SK-N-SH (cell line): ENCODE results near the gene KIF16B. TPM values are rescaled to one million over a fixed set of nuclear protein-coding genes. Genes with fewer than 3 reads are reported as not detected.

Experiments used
- CTCF ChIA-PET: fragments of 300-600, 350-600 bp; formaldehyde crosslinking; extraction: SDS; loops from one replicate; lab custom pipeline; 2021; lab: Yijun Ruan, JAX
- POLR2A ChIA-PET: fragments of 350-600 bp; sonication (Branson Sonifier 250); formaldehyde crosslinking; extraction: SDS; loops from one replicate; lab custom pipeline; 2020; ENCODE audit warnings: antibody characterized with exemption, inconsistent platforms; lab: Yijun Ruan, JAX
- DNase-seq: peaks from one replicate; pipeline ENCODE4 v3.0.0; 2012
- H2AFZ ChIP-seq: fragments of 200-600 bp; sonication (generic); 2 replicates; pipeline ENCODE4 v1.8.1; 2016; ENCODE audit warnings: antibody characterized with exemption, mild to moderate bottlenecking, low read depth
- H3F3A ChIP-seq: fragments of 200-600 bp; sonication (generic); replicated peaks from 2 replicates; pipeline ENCODE3; 2016; ENCODE audit warnings: antibody characterized with exemption, mild to moderate bottlenecking; ENCODE audit not compliant: insufficient read depth
- H3K27ac ChIP-seq, 2 experiments: fragments of 200-500 bp in 1 of 2; fragments of 200-600 bp in 1 of 2; sonication (Bioruptor generic) in 1 of 2; sonication (generic), shearing (Covaris generic) in 1 of 2; 2 replicates each; pipeline versions ENCODE4 v1.5.1 to v1.6.1; 2014 to 2016; ENCODE audit warnings: low read depth in 2 of 2, inconsistent platforms in 1 of 2, low read length in 1 of 2, mild to moderate bottlenecking in 1 of 2, mixed read lengths in 1 of 2
- H3K27me3 ChIP-seq: fragments of 200-600 bp; sonication (generic), shearing (Covaris generic); 2 replicates; pipeline ENCODE4 v1.6.1; 2016; ENCODE audit warnings: mixed run types; ENCODE audit not compliant: insufficient read depth
- H3K36me3 ChIP-seq, 2 experiments: fragments of 200-500 bp in 1 of 2; fragments of 200-600 bp in 1 of 2; sonication (Bioruptor generic) in 1 of 2; sonication (generic) in 1 of 2; replicated peaks in 1 of 2; 2 replicates each; pipeline versions ENCODE3 to v1.5.1; 2014 to 2016; ENCODE audit warnings: low read length in 1 of 2, mild to moderate bottlenecking in 1 of 2; ENCODE audit not compliant: insufficient read depth in 2 of 2, control insufficient read depth in 1 of 2
- H3K4me1 ChIP-seq, 2 experiments: fragments of 200-500 bp in 1 of 2; fragments of 200-600 bp in 1 of 2; sonication (Bioruptor generic) in 1 of 2; sonication (generic), shearing (Covaris generic) in 1 of 2; 2 replicates each; pipeline versions ENCODE4 v1.5.1 to v1.6.1; 2014 to 2016; ENCODE audit warnings: low read depth in 1 of 2, low read length in 1 of 2, mixed run types in 1 of 2; ENCODE audit not compliant: insufficient read depth in 2 of 2, control insufficient read depth in 1 of 2
- H3K4me2 ChIP-seq: fragments of 200-600 bp; sonication (generic), shearing (Covaris generic); 2 replicates; pipeline ENCODE4 v1.6.1; 2017; ENCODE audit warnings: mixed run types
- H3K4me3 ChIP-seq, 2 experiments: fragments of 200-500 bp in 1 of 2; fragments of 200-600 bp in 1 of 2; sonication (Bioruptor generic) in 1 of 2; sonication (generic), shearing (Covaris generic) in 1 of 2; 2 replicates each; pipeline versions ENCODE4 v1.5.1 to v1.8.1; 2014 to 2016; ENCODE audit warnings: low read depth in 2 of 2, inconsistent platforms in 1 of 2, low read length in 1 of 2, mild to moderate bottlenecking in 1 of 2, mixed read lengths in 1 of 2, moderate library complexity in 1 of 2
- H3K79me2 ChIP-seq: fragments of 200-600 bp; sonication (generic); 2 replicates; pipeline ENCODE4 v1.8.1; 2017; ENCODE audit warnings: mild to moderate bottlenecking; ENCODE audit not compliant: insufficient read depth
- H3K9ac ChIP-seq: fragments of 200-600 bp; sonication (generic); 2 replicates; pipeline ENCODE4 v1.6.1; 2017; ENCODE audit warnings: mixed run types
- H3K9me2 ChIP-seq: fragments of 200-600 bp; sonication (generic); 2 replicates; pipeline ENCODE4 v1.6.1; 2017; ENCODE audit warnings: mixed run types
- H3K9me3 ChIP-seq: fragments of 200-600 bp; sonication (generic); 2 replicates; pipeline ENCODE4 v1.6.1; 2017; ENCODE audit warnings: mixed run types, mild to moderate bottlenecking, moderate library complexity
- H4K20me1 ChIP-seq: fragments of 200-600 bp; sonication (generic); 2 replicates; pipeline ENCODE4 v1.6.1; 2017; ENCODE audit warnings: mild to moderate bottlenecking, mixed run types; ENCODE audit not compliant: insufficient read depth
- GATA2 ChIP-seq: sonication (generic); formaldehyde crosslinking; IDR thresholded peaks from 2 replicates; pipeline ENCODE4 v1.5.0; 2020; ENCODE audit warnings: mild to moderate bottlenecking, missing genetic modification reagents
- MAX ChIP-seq: IDR thresholded peaks from 2 replicates; pipeline ENCODE4 v1.4.0; 2012; ENCODE audit warnings: low read depth
- NRF1 ChIP-seq: IDR thresholded peaks from 2 replicates; pipeline ENCODE4 v1.6.1; 2012; ENCODE audit warnings: low read depth, mild to moderate bottlenecking, low read length
- RCOR1 ChIP-seq: fragments of 150-350 bp; IDR thresholded peaks from 2 replicates; pipeline ENCODE4 v1.6.1; 2017; ENCODE audit warnings: antibody characterized with exemption, low read length
- WGBS: methylation state at CpG from one replicate; pipeline ENCODE4 v1.1.6; 2017; ENCODE audit warnings: low lambda C conversion rate; 5-methylcytosine and 5-hydroxymethylcytosine counted together
- polyA plus RNA-seq, 3 experiments: library from polyadenylated mRNA; depleted of rRNA; stranded (reverse); fragments of >200 nt; gene quantifications; 2 replicates each; pipeline ENCODE4 v1.2.3, GENCODE V29; 2012
- TF ChIP-seq, protein P1 (sequence below): IDR thresholded peaks from 2 replicates; pipeline ENCODE4 v1.6.1; 2012; ENCODE audit warnings: mild to moderate bottlenecking, low read depth, low read length, moderate library complexity

KIF16B gene
- polyA plus RNA-seq, 1 of the 3 experiments (the other 2 are of a cell fraction), result 3.3 TPM

- POLR2A ChIA-PET, result no interaction called here
- no peak overlapping the region for H2AFZ ChIP-seq
- TF ChIP-seq GATA2 (CRISPR knock-in tag) (no peak), RCOR1 (no peak)
- CTCF ChIA-PET, result no interaction called here
- no peaks in the 10 kb centered on the region for H3K9me3 ChIP-seq
- H3K4me2 ChIP-seq, result no peak overlapping the region
- WGBS, result 43% methylated on average over 6 of the region's 6 CpGs
- H3K9me2 ChIP-seq, result no peaks in the 10 kb centered on the region
- H3K36me3 ChIP-seq, result no peaks in the 10 kb centered on the region
- no peak overlapping the region for H3K4me3 ChIP-seq
- no peak overlapping the region for H3K9ac ChIP-seq
- DNase-seq, result no peak
- H3K27ac ChIP-seq, result no peak overlapping the region
- no peaks in the 10 kb centered on the region for H3F3A ChIP-seq
- H3K4me1 ChIP-seq, result peaks cover 0 to 25% of the 10 kb centered on the region in 2 experiments; a peak in 2 of 4 replicates
- no peaks in the 10 kb centered on the region for H3K27me3 ChIP-seq
- H4K20me1 ChIP-seq, result no peaks in the 10 kb centered on the region
- H3K79me2 ChIP-seq, result no peaks in the 10 kb centered on the region
These were observed 326.4 kb downstream of the KIF16B start for GRCh38 chr20:16246870-16247269.

DNA sequence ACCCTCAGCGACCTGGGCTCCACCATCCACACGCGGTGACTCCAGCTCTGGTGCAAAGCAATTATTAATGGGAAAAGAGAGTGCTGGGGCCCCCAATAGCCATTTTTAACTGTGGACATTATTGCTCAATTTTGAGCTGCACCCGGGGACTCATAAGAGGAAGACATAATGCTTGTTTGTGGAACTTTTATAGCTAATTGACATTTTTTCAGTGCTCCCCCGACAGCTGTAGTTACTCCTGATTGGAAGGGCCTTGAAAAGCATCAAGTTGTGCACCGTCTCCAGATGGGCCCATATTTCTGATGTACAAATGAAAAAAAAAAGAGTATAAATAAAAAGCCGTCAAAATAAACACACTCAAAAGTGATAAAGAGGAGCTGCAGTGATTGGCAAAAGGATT, 327.0 kb downstream of the KIF16B start:
- 57% methylated on average over 7 of the region's 7 CpGs for WGBS
- ChIA-PET POLR2A (no interaction called here), CTCF (no interaction called here)
- no peaks in the 10 kb centered on the region for H3K36me3 ChIP-seq
- H3K4me2 ChIP-seq, result no peak overlapping the region
- no peak overlapping the region for H2AFZ ChIP-seq
- no peaks in the 10 kb centered on the region for H3F3A ChIP-seq
- H3K9me2 ChIP-seq, result no peaks in the 10 kb centered on the region
- TF ChIP-seq NRF1, result no peak
- no peak for TF ChIP-seq MAX
- H3K27me3 ChIP-seq, result no peaks in the 10 kb centered on the region
- DNase-seq, result no peak
- H3K4me1 ChIP-seq, result peaks cover 0 to 28% of the 10 kb centered on the region in 2 experiments; a peak in 2 of 4 replicates
- H3K27ac ChIP-seq, result no peak overlapping the region
- H3K79me2 ChIP-seq, result no peaks in the 10 kb centered on the region
- H4K20me1 ChIP-seq, result no peaks in the 10 kb centered on the region
- H3K9ac ChIP-seq, result no peak overlapping the region
- H3K9me3 ChIP-seq, result no peaks in the 10 kb centered on the region
- no peak overlapping the region for H3K4me3 ChIP-seq

DNA sequence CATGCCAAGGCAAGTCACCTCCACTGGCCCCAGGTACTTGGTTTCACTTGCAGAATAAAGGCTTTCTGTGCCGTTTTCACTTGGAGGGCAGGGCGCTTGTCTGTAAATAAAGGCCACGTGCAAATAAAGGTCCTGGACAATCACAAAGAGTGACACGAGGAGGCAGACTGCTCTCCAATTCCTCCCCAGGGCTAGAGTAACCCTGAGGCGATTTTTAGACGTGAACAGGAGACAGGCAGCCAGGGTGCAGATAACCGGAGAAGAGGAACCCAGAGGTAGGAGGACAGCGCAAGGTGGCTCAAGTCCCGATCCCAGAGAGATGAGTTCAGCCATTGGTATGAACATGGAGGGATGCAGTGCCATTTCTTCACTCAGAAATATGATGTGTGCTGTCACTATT, 327.4 kb downstream of the KIF16B start:
- H3K79me2 ChIP-seq, result no peaks in the 10 kb centered on the region
- no peaks in the 10 kb centered on the region for H3K36me3 ChIP-seq
- 48% methylated on average over 9 of the region's 9 CpGs for WGBS
- DNase-seq, result no peak
- no peak overlapping the region for H3K4me3 ChIP-seq
- TF ChIP-seq, protein P1, sequence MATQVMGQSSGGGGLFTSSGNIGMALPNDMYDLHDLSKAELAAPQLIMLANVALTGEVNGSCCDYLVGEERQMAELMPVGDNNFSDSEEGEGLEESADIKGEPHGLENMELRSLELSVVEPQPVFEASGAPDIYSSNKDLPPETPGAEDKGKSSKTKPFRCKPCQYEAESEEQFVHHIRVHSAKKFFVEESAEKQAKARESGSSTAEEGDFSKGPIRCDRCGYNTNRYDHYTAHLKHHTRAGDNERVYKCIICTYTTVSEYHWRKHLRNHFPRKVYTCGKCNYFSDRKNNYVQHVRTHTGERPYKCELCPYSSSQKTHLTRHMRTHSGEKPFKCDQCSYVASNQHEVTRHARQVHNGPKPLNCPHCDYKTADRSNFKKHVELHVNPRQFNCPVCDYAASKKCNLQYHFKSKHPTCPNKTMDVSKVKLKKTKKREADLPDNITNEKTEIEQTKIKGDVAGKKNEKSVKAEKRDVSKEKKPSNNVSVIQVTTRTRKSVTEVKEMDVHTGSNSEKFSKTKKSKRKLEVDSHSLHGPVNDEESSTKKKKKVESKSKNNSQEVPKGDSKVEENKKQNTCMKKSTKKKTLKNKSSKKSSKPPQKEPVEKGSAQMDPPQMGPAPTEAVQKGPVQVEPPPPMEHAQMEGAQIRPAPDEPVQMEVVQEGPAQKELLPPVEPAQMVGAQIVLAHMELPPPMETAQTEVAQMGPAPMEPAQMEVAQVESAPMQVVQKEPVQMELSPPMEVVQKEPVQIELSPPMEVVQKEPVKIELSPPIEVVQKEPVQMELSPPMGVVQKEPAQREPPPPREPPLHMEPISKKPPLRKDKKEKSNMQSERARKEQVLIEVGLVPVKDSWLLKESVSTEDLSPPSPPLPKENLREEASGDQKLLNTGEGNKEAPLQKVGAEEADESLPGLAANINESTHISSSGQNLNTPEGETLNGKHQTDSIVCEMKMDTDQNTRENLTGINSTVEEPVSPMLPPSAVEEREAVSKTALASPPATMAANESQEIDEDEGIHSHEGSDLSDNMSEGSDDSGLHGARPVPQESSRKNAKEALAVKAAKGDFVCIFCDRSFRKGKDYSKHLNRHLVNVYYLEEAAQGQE, result no peak
- TF ChIP-seq, all 33 proteins: peak for 0
- POLR2A ChIA-PET, result no interaction called here
- H3K27me3 ChIP-seq, result no peaks in the 10 kb centered on the region
- no peak overlapping the region for H3K4me2 ChIP-seq
- no peak overlapping the region for H2AFZ ChIP-seq
- H3K27ac ChIP-seq, result no peak overlapping the region
- no peak overlapping the region for H3K9ac ChIP-seq
- no peaks in the 10 kb centered on the region for H4K20me1 ChIP-seq
- H3K4me1 ChIP-seq, result peaks cover 0 to 28% of the 10 kb centered on the region in 2 experiments; a peak in 2 of 4 replicates
- H3F3A ChIP-seq, result no peaks in the 10 kb centered on the region
- CTCF ChIA-PET, result interaction anchor here (0.6 kb wide), 1 partner anchor 515 kb away, joined by 3 read pairs; no protein-coding TSS in a partner anchor
- H3K9me3 ChIP-seq, result no peaks in the 10 kb centered on the region
- no peaks in the 10 kb centered on the region for H3K9me2 ChIP-seq
